Activated naive CD4-positive, alpha-beta T cell treated with anti-CD3 and anti-CD28 coated beads, Interleukin-2, amount 10 ng/mL, durations not matched to agents 7 days and 5 days (primary cell): ENCODE measurements around the gene TBR1.

Experiments
- CTCF ChIA-PET: fragments of 350-600 bp; sonication (Branson Sonifier 250); formaldehyde crosslinking; loops from one replicate; lab custom pipeline; 2021; ENCODE audit warnings: antibody characterized with exemption; lab: Charles Lee
- DNase-seq: peaks from one replicate; pipeline ENCODE4 v3.0.0-alpha.2; 2020
- H3K27ac Mint-ChIP-seq: one replicate; pipeline ENCODE4 v1.8.0; 2021; ENCODE audit warnings: mild to moderate bottlenecking, moderate library complexity, mixed read lengths
- H3K27me3 Mint-ChIP-seq: one replicate; pipeline ENCODE4 v1.8.0; 2021; ENCODE audit warnings: mild to moderate bottlenecking, mixed read lengths
- H3K36me3 Mint-ChIP-seq: one replicate; pipeline ENCODE4 v1.8.0; 2021; ENCODE audit warnings: mixed read lengths
- H3K4me1 Mint-ChIP-seq: one replicate; pipeline ENCODE4 v1.8.0; 2021; ENCODE audit warnings: mixed read lengths
- H3K4me3 Mint-ChIP-seq: one replicate; pipeline ENCODE4 v1.8.0; 2021; ENCODE audit warnings: mild to moderate bottlenecking, moderate library complexity, mixed read lengths
- H3K9me3 Mint-ChIP-seq: one replicate; pipeline ENCODE4 v1.8.0; 2021; ENCODE audit warnings: mixed read lengths

The TBR1 gene

DNA sequence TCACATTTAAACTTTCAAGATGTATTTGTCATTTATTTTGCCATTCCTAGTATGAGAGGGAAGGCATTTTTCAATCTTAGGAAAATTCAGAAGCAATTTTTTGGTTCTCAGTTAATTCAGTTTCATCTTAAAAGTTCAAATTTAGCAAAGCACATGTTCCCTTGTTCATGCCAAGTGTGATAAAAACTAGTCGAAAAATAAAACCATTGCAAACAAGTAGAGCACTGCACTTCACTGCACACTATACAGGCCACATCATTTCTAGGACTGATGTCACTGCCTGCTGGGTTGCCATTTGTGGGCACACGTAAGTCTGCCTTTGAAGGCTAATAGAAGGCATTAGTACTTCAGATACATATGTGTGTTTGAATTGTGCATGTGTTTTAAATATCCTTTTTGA lies 14.3 kb downstream of the TBR1 start:
- CTCF ChIA-PET, result no interaction called here
- Mint-ChIP-seq H3K36me3 (peaks cover 5% of the 10 kb centered on the region), H3K4me3 (no peak overlapping the region), H3K27me3 (peaks cover 73% of the 10 kb centered on the region), H3K9me3 (no peaks in the 10 kb centered on the region), H3K27ac (no peak overlapping the region), H3K4me1 (peaks cover 18% of the 10 kb centered on the region)
- DNase-seq, result no peak

DNA sequence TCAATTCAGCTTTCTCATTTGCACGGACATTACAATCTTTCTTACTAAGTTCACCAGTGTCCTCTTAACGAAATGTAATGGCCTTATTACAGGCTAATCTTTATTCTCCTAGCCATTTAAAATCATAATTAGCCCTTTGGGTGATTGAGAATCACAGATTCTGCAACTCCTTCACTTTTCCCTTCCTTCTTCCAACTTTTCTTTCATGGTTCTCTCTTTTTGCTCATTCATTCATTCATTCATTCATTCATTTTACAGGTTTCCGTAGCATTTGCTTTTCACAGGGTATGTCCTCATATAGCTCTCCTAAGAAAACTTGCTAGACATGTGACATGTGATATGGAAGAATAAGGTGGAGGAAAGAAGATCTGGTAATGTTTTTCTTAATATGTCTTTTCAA lies 16.0 kb downstream of the TBR1 start:
- peaks cover 65% of the 10 kb centered on the region for H3K27me3 Mint-ChIP-seq
- no peaks in the 10 kb centered on the region for H3K9me3 Mint-ChIP-seq
- CTCF ChIA-PET, result no interaction called here

DNA sequence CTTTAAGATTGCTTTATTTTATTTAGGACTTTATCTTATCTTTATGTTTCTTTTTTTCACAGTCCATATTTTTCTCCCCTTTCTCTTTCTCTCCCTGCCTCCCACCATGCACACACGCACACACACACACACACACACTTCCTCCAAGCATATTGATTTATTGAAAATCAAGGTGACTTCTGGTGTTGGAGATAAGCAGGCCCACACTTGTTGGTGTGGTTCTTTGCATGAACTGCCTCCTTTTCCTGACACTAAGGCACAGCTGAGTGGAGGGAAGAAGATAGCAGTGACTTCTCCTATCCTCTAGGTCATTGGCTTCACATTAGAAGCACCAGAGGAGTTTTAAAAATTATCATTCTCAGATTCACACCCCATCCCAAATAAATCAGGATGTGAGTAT lies 18.0 kb downstream of the TBR1 start:
- H3K9me3 Mint-ChIP-seq, result no peaks in the 10 kb centered on the region
- no peak for DNase-seq
- H3K36me3 Mint-ChIP-seq, result no peaks in the 10 kb centered on the region
- CTCF ChIA-PET, result interaction anchor here (0.6 kb wide), 1 partner anchor 20 kb away, joined by 3 read pairs; no protein-coding TSS in a partner anchor
- no peak overlapping the region for H3K4me3 Mint-ChIP-seq
- H3K4me1 Mint-ChIP-seq, result no peaks in the 10 kb centered on the region
- peaks cover 52% of the 10 kb centered on the region for H3K27me3 Mint-ChIP-seq
- no peak overlapping the region for H3K27ac Mint-ChIP-seq

More for the DNA sequence above, 16.0 kb downstream of the TBR1 start:
- Mint-ChIP-seq H3K36me3 (peaks cover 4% of the 10 kb centered on the region), H3K4me1 (peaks cover 7% of the 10 kb centered on the region), H3K4me3 (no peak overlapping the region), H3K27ac (no peak overlapping the region)
- DNase-seq, result no peak

DNA sequence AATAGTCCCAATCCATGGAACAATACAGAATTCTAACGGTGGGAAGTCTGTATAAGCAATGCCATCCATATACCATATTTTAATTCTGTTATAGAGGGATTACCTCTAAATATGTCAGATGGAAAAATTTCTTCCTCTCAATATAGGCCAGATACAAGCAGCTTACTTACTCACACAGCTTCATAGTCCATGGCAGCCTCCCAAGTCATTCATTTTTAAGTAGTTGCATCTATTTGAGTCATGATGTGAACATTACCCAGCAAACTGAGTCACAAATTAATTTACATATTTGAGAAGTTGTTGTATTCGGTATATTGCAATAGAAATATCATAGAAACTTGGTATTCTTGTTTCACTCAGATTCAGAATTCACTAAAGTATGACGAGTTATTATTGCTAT lies 20.3 kb downstream of the TBR1 start:
- Mint-ChIP-seq H3K9me3 (no peaks in the 10 kb centered on the region), H3K4me3 (no peak overlapping the region), H3K27ac (no peak overlapping the region), H3K4me1 (no peaks in the 10 kb centered on the region), H3K36me3 (no peaks in the 10 kb centered on the region), H3K27me3 (peaks cover 47% of the 10 kb centered on the region)
- CTCF ChIA-PET, result interaction anchor here (0.9 kb wide), 1 partner anchor 9 kb away, joined by 3 read pairs; no protein-coding TSS in a partner anchor
- no peak for DNase-seq

DNA sequence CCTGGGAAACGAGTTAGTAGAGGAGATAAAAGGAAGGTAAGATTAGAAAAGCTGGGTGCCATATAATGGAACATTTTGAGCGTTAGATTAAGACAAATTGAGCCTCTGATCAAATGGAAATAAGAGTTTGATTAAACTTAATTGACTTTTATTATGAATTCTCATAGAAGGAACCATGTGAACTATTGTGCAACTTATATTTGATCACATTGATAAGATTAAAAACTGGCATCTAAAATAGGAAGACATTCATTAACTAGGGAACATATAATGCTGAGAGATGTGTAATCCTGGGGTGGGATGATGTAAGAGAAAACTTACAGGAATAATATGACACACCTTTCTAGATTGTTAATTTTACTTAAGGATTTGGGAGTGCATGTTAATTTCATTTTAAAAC lies 22.5 kb downstream of the TBR1 start:
- Mint-ChIP-seq H3K4me3 (no peak overlapping the region), H3K27ac (no peak overlapping the region), H3K27me3 (peaks cover 42% of the 10 kb centered on the region), H3K4me1 (no peaks in the 10 kb centered on the region), H3K9me3 (no peaks in the 10 kb centered on the region), H3K36me3 (no peaks in the 10 kb centered on the region)
- DNase-seq, result no peak
- CTCF ChIA-PET, result no interaction called here

DNA sequence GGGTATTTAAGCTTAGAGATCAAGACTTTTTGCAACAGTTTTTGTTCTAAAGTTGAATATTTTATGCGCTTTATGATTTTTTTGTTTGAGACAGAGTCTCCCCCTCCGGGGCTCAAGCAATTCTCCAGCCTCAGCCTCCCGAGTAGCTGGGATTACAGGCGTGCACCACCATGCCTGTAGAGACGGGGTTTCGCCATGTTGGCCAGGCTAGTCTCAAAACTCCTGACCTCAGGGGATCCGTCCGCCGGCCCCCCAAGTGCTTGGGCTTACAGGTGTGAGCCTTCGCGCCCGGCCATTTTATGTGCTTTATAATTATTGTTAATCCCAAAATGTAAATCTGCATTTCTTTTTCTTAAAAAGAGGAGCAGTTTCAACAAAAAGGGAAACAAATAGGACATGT lies 29.0 kb downstream of the TBR1 start:
- no peaks in the 10 kb centered on the region for H3K4me1 Mint-ChIP-seq
- peaks cover 15% of the 10 kb centered on the region for H3K27me3 Mint-ChIP-seq
- no peak for DNase-seq
- H3K36me3 Mint-ChIP-seq, result no peaks in the 10 kb centered on the region
- H3K27ac Mint-ChIP-seq, result no peak overlapping the region
- H3K4me3 Mint-ChIP-seq, result no peak overlapping the region
- no peaks in the 10 kb centered on the region for H3K9me3 Mint-ChIP-seq
- CTCF ChIA-PET, result no interaction called here

DNA sequence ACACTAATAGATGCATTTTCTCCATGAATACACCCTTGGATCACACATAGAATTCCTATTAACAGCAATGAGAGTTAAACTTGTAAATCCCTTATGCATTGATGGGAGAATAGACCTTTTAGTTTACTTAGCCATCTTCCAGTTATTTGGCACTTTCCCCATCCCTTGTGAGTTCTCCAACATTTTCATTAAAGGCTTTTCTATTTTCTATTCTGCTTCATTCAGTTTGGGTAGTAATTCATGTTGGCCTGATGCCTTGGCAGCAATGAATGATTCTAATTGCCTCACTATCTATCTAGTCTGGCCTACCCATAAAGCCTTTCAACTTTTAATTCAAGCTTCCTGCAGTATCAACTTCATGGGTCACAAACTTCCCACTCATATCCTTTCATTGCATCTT lies 32.3 kb downstream of the TBR1 start:
- CTCF ChIA-PET, result no interaction called here
- Mint-ChIP-seq H3K36me3 (no peaks in the 10 kb centered on the region), H3K27ac (no peak overlapping the region), H3K9me3 (no peaks in the 10 kb centered on the region), H3K4me3 (no peak overlapping the region), H3K27me3 (peaks cover 8% of the 10 kb centered on the region), H3K4me1 (no peaks in the 10 kb centered on the region)
- no peak for DNase-seq

DNA sequence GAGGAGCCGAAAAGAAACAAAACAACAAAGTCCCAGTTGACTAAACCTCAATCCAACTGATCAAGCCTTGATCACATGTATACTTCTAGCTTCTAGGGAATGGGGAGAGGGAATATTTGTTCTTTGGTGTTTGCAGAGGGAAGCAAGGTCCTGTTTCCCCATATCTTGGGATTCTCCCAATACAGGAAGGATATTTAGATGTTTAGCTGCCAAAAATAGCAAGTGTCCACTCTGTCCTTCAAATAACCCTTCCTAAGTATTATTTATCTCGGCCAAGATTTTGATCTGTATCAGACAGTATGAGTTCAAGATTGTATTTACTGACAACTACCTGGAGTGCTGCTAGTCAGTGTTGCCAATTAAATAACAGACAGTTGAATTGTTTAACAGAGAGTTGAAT lies 55.5 kb downstream of the TBR1 start:
- H3K27me3 Mint-ChIP-seq, result peaks cover 8% of the 10 kb centered on the region
- CTCF ChIA-PET, result no interaction called here
- no peak overlapping the region for H3K4me3 Mint-ChIP-seq
- H3K9me3 Mint-ChIP-seq, result no peaks in the 10 kb centered on the region
- H3K4me1 Mint-ChIP-seq, result no peaks in the 10 kb centered on the region
- H3K36me3 Mint-ChIP-seq, result no peaks in the 10 kb centered on the region
- no peak for DNase-seq
- H3K27ac Mint-ChIP-seq, result no peak overlapping the region

DNA sequence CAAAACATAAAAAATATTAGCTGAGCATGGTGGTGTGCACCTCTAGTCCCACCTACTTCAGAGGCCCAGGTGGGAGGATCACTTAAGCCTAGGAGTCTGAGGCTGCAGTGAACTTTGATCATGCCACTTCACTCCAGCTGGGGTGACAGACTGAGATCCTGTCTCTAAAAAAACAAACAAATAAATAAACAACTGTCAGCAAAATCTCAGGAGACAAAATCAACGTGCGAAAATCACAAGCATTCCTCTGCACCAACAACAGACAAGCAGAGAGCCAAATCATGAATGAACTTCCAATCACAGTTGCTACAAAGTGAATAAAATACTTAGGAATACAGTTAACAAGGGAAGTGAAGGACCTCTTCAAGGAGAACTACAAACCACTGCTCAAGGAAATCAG lies 58.8 kb downstream of the TBR1 start:
- CTCF ChIA-PET, result no interaction called here
- no peaks in the 10 kb centered on the region for H3K4me1 Mint-ChIP-seq
- no peak for DNase-seq

More for the DNA sequence above, 58.8 kb downstream of the TBR1 start:
- H3K27ac Mint-ChIP-seq, result no peak overlapping the region
- H3K9me3 Mint-ChIP-seq, result peaks cover 3% of the 10 kb centered on the region
- H3K4me3 Mint-ChIP-seq, result no peak overlapping the region
- H3K36me3 Mint-ChIP-seq, result no peaks in the 10 kb centered on the region
- H3K27me3 Mint-ChIP-seq, result peaks cover 8% of the 10 kb centered on the region
